GM12864 (cell line): Measurements from ENCODE around the gene CIB4.

ENCODE experiments used
- DNase-seq: peaks from one replicate; pipeline ENCODE4 v3.0.0-alpha.2; 2011; ENCODE audit warnings: low read depth
- H3K4me3 ChIP-seq: 2 replicates; pipeline ENCODE4 v1.5.1; 2011; ENCODE audit warnings: mild to moderate bottlenecking, low read depth, low read length, control low read depth
- TF ChIP-seq, protein P1 (sequence below): IDR thresholded peaks from 2 replicates; pipeline ENCODE4 v1.5.1; 2011; ENCODE audit warnings: low read depth, mild to moderate bottlenecking, moderate library complexity, low read length, control low read depth, inconsistent platforms; ENCODE audit errors: missing control alignments

The CIB4 gene

DNA sequence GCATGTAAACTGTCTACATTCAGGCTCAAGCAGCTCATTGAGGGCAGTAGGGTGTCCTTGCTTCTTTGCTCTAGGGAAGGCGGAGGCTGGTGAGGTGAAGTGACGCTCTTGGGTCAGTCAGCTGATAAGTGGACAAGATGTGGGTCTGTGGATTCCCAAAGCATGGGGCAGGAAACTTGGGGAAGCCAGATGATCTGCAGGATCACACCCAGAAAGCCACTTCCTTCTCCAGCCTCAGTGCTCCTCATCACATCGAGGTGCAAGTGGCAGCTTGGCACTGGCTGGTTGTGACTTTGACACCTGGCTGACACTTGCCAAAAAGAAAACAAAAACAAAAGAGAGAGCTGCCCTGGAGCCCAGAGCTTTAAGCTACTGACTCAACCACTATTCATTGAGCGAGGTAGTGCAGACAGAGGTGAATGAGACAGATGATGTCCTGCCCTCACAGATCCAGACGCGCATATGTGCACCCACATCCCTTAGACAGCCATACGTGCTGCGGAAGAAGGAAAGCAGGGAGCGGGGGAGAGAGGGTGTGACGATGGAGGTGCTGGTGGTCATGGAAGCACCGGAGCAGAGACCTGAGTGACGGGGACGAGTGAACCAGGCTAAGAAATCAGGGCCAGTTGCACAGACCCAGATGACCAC is 3.1 kb upstream of the CIB4 start:
- no peak for DNase-seq
- TF ChIP-seq, protein P1, sequence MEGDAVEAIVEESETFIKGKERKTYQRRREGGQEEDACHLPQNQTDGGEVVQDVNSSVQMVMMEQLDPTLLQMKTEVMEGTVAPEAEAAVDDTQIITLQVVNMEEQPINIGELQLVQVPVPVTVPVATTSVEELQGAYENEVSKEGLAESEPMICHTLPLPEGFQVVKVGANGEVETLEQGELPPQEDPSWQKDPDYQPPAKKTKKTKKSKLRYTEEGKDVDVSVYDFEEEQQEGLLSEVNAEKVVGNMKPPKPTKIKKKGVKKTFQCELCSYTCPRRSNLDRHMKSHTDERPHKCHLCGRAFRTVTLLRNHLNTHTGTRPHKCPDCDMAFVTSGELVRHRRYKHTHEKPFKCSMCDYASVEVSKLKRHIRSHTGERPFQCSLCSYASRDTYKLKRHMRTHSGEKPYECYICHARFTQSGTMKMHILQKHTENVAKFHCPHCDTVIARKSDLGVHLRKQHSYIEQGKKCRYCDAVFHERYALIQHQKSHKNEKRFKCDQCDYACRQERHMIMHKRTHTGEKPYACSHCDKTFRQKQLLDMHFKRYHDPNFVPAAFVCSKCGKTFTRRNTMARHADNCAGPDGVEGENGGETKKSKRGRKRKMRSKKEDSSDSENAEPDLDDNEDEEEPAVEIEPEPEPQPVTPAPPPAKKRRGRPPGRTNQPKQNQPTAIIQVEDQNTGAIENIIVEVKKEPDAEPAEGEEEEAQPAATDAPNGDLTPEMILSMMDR = no peak
- H3K4me3 ChIP-seq = no peak overlapping the region

DNA sequence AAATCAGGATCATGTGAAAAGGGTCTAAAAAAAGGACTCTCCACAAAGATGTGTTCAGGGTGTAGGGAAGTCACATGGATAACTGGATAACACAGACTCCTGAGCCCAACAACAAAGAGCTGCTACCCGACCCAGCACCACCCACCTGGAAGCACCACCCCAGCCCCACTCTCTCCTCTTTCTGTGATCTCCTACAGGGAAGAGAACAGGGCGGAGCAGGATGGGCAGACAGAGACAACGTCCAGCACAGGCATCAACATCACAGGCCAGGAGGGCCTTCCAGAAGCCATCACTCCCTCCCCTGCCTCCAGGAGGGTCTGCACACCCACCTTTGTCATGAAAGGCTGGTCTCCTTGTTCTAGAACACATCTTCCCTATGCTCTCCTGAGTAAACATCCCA is 1.3 kb upstream of the CIB4 start:
- no peak for DNase-seq
- H3K4me3 ChIP-seq = no peak overlapping the region
- TF ChIP-seq, protein P1 = no peak

DNA sequence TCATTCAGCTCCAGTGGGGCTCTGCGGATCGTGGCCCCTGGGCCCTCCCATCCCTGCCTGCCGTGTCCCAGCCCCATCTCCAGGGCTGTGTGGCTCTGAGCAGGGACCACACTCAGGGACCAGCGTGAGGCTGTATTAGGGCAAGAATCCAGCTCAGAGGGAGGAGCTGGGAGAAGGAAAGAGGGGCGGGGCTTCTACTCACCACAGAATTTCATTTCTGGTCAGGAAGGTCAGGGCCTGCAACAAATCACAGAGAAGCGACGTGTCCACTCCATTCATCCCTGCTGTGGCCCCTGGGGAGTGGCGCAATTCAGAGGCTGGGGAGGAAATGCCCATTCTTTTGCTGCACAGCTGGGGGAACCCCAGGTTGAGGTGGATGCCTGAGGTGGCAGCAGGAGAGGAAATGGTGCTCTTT is 828 bp downstream of the CIB4 start:
- TF ChIP-seq, protein P1 = no peak

DNA sequence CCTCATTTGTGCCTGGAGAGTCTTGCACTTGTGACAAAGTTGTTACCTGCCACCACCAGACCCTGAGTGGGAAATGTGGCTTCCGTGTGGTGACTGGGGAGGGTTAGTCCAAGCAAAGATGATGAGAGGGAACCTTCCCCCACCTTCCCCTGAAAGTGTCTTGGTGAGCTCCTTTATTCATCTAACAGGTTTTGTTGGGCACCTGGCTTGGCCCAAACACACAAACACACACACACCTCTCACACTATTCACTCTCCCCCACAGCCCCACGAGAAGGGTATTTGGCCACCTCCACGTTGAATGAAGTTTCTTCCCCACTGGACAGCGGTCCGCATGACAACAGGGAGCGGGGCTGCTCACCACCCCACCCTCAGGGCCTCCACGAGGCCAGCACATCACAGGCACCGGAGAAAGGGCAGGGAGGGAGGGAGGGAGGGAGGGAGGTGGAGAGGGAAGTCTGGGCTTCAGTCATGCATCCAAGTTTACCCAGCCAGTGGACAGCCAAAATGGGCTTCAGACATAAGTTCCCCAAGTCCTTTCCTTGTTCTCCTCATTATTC is 1.4 kb downstream of the CIB4 start:
- TF ChIP-seq, protein P1 = no peak
- no peak overlapping the region for H3K4me3 ChIP-seq
- no peak for DNase-seq

More for the DNA sequence above, 828 bp downstream of the CIB4 start:
- H3K4me3 ChIP-seq = no peak overlapping the region
- DNase-seq = no peak

DNA sequence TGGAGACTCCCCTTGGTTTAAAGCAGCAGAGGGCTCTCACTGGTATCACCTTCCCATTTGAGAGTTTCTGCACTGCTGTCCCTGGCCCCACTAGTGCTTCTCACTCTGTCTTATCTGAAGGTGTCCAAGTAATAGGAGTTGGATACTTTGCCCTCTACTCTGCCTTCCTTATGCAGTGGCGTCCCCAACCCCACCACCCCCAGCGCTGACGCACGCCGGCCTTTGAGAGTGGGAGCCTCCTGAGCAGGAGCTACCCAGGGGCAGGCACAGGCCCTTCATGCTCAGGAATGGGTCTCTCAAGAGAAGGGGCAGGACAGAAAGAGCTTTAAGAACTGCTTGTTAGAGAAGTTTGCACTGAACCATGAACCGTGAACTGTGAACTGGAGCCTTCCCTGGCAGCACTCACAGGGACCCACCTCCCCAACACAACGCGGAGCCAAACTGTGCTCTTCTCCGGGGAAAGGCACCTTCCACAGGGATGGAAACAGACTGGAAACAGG is 3.3 kb downstream of the CIB4 start:
- DNase-seq = no peak
- TF ChIP-seq, protein P1 = no peak
- no peak overlapping the region for H3K4me3 ChIP-seq

DNA sequence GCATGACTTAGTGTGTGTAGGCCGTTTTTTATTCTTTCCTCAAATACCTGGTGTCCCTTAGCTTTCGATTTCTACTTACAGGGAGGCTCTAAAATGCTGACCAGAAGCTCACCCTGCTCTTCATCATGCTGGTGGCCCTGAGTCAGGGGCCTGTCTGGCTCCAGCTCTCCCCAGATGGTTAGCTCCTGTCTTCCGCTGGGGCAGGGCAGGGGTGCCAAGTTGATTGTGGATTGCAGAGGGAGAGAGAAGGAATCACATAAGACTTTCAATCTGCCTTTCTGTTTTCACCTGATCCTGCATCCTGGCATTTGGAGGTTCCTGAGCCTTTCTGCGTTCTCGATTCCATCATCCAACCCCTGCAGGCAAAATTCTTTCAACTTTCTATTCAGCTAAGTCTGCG is 4.2 kb downstream of the CIB4 start:
- DNase-seq = no peak
- H3K4me3 ChIP-seq = no peak overlapping the region
- TF ChIP-seq, protein P1 = no peak

DNA sequence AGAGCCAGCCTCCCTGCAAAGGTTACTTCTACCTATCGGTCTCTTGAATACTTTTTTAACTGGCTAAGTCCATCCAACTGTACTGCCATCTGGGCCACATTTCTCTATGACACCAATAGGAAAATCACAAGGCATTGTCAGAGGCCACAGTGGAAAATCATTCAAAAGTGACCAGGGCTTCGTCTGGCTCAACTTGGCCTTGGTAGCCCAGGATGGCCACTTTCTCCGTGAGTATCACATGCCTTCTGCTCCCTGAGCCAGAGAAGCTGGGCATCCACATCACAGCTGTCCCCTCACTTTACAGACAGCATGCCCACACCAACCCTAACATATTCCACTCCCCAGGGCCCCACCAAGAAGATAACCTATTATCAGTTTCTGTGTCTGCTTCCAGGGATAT is 5.8 kb downstream of the CIB4 start:
- TF ChIP-seq, protein P1 = no peak
- H3K4me3 ChIP-seq = no peak overlapping the region
- DNase-seq = no peak
